K562 (cell line): Measurements from ENCODE around the gene S100A1. TPM values are rescaled to one million over a fixed set of nuclear protein-coding genes. Genes with fewer than 3 reads are reported as not detected.

ENCODE experiments used
- BRD9 ChIP-seq: fragments of 450-650 bp; IDR thresholded peaks from 2 replicates; pipeline ENCODE4 v1.6.1; 2018; ENCODE audit warnings: low read depth; ENCODE audit not compliant: partially characterized antibody
- JUND ChIP-seq, 2 experiments: IDR thresholded peaks; 2 replicates in 1 of 2; 3 replicates in 1 of 2; pipeline ENCODE4 v1.6.1; 2011; ENCODE audit warnings: borderline replicate concordance in 2 of 2, low read depth in 2 of 2, low read length in 2 of 2, improper control_type of control experiment in 1 of 2, missing biosample characterization in 1 of 2, missing genetic modification characterization in 1 of 2, missing genetic modification reagents in 1 of 2
- LCOR ChIP-seq: sonication (generic); formaldehyde crosslinking; IDR thresholded peaks from 2 replicates; pipeline ENCODE4 v1.8.0; 2022; ENCODE audit warnings: mild to moderate bottlenecking, missing genetic modification reagents
- MEIS2 ChIP-seq: fragments of 450-650 bp; IDR thresholded peaks from 2 replicates; pipeline ENCODE4 v1.6.1; 2014; ENCODE audit warnings: mild to moderate bottlenecking; ENCODE audit not compliant: partially characterized antibody
- NR2F6 ChIP-seq: fragments of 450-650 bp; formaldehyde crosslinking; IDR thresholded peaks from 2 replicates; pipeline ENCODE4 v1.4.0; 2020; ENCODE audit warnings: mild to moderate bottlenecking
- PHF8 ChIP-seq: fragments of 200-600 bp; sonication (generic); IDR thresholded peaks from 2 replicates; pipeline ENCODE4 v1.6.1; 2012; ENCODE audit warnings: mixed run types, mild to moderate bottlenecking, inconsistent platforms, low read length, moderate library complexity, borderline replicate concordance
- TARDBP ChIP-seq: fragments of 450-650 bp; IDR thresholded peaks from 2 replicates; pipeline ENCODE4 v1.6.1; 2016
- THRB ChIP-seq: fragments of 450-650 bp; formaldehyde crosslinking; conservative IDR thresholded peaks from 2 replicates; pipeline ENCODE4 v1.4.0; 2022; ENCODE audit warnings: mild to moderate bottlenecking, missing genetic modification characterization
- ZC3H8 ChIP-seq: fragments of 450-650 bp; IDR thresholded peaks from 2 replicates; pipeline ENCODE4 v1.6.1; 2017
- ZNF24 ChIP-seq: fragments of 450-650 bp; IDR thresholded peaks from 2 replicates; pipeline ENCODE4 v1.6.1; 2016
- ZNF518B ChIP-seq: fragments of 250-450 bp; sonication (Bioruptor Pico); IDR thresholded peaks from 2 replicates; pipeline ENCODE4 v1.5.0; 2021; ENCODE audit warnings: mild to moderate bottlenecking, moderate library complexity
- ZSCAN32 ChIP-seq: fragments of 450-650 bp; formaldehyde crosslinking; IDR thresholded peaks from 2 replicates; pipeline ENCODE4 v1.4.0; 2020; ENCODE audit warnings: mild to moderate bottlenecking, moderate library complexity
- polyA plus RNA-seq, 8 experiments: library from polyadenylated mRNA; depleted of rRNA in 4 of 8; stranded (reverse) in 5 of 8; unstranded in 3 of 8; fragments of >200 nt; fragmentation: Nextera tagmentation in 2 of 8; fragmentation: Illumina TruSeq in 1 of 8; extraction: Ambion mirVana in 2 of 8; extraction: Trizol in 1 of 8; gene quantifications; 2 replicates each; pipeline versions ENCODE4 v1.2.1 to v1.2.3, GENCODE V29; 2011 to 2014; ENCODE audit warnings: inconsistent platforms in 1 of 8, missing spikeins in 1 of 8
- total RNA-seq, 7 experiments: library from RNA; depleted of rRNA in 6 of 7; stranded (reverse); fragments of >200 nt in 6 of 7; fragmentation: Illumina TruSeq in 2 of 7; extraction: Trizol in 2 of 7; gene quantifications; 2 replicates each; pipeline versions ENCODE4 v1.2.1 to v1.2.3, GENCODE V29; 2011 to 2021; ENCODE audit warnings: low replicate concordance in 1 of 7

S100A1 gene
- total and polyA plus RNA-seq, 9 of the 15 experiments (the other 6 are each of a cell fraction or from before 2014, with no cell fraction given), result 0.44 to 30.1 (median 12.7) TPM

GRCh38 chr1:153616144-153616916 lies 11.9 kb upstream of the S100A1 start, which contains the start of gene S100A14 (continued):
- TF ChIP-seq ZNF518B (CRISPR knock-in tag) (no peak), ZNF24 (no peak), ZC3H8 (no peak), LCOR (CRISPR knock-in tag) (no peak), BRD9 (no peak), ZSCAN32 (CRISPR knock-in tag) (no peak), MEIS2 (no peak), JUND (IDR thresholded peaks at IDR 0.05; ENCODE audit: borderline replicate concordance, low read depth, low read length) (no peak), JUND (tag; IDR thresholded peaks at IDR 0.05; ENCODE audit: borderline replicate concordance, low read depth, low read length) (no peak), PHF8 (no peak), THRB (CRISPR knock-in tag) (no peak), TARDBP (no peak), NR2F6 (CRISPR knock-in tag) (no peak)
